HK-2 (cell line): ENCODE measurements around the gene GALNT7.

Experiments used
- DNase-seq: peaks from one replicate; pipeline ENCODE4 v3.0.0-alpha.2; 2018; ENCODE audit not compliant: unreplicated experiment

GALNT7 gene

GRCh38 chr4:173236301-173236700 lies 67.7 kb downstream of the GALNT7 start:
- DNase-seq = no peak

- no peak for DNase-seq
Observed at GRCh38 chr4:173237152-173237551, 68.5 kb downstream of the GALNT7 start.

- no peak for DNase-seq
Observed at GRCh38 chr4:173237762-173238161, 69.2 kb downstream of the GALNT7 start.

- no peak for DNase-seq
Observed at GRCh38 chr4:173240696-173241095, 72.1 kb downstream of the GALNT7 start.

GRCh38 chr4:173242466-173243250 lies 74.0 kb downstream of the GALNT7 start:
- peak; percentile 44 for DNase-seq

- no peak for DNase-seq
Observed at GRCh38 chr4:173243321-173243720, 74.7 kb downstream of the GALNT7 start.

GRCh38 chr4:173243917-173244658 lies 75.5 kb downstream of the GALNT7 start:
- DNase-seq = no peak

- DNase-seq = no peak
Observed at GRCh38 chr4:173245952-173246351, 77.3 kb downstream of the GALNT7 start.

GRCh38 chr4:173246719-173247118 lies 78.1 kb downstream of the GALNT7 start:
- no peak for DNase-seq

GRCh38 chr4:173247321-173247720 lies 78.7 kb downstream of the GALNT7 start:
- no peak for DNase-seq

GRCh38 chr4:173248690-173249089 lies 80.1 kb downstream of the GALNT7 start:
- DNase-seq = no peak

- peak; percentile 74 for DNase-seq
Observed at GRCh38 chr4:173252024-173252935, 83.7 kb downstream of the GALNT7 start.

- no peak for DNase-seq
Observed at GRCh38 chr4:173253561-173253960, 85.0 kb downstream of the GALNT7 start.

- no peak for DNase-seq
Observed at GRCh38 chr4:173254646-173255045, 86.0 kb downstream of the GALNT7 start.

- no peak for DNase-seq
Observed at GRCh38 chr4:173256825-173257224, 88.2 kb downstream of the GALNT7 start.

- DNase-seq = peak; percentile 27
Observed at GRCh38 chr4:173257732-173258717, 89.4 kb downstream of the GALNT7 start.

GRCh38 chr4:173258866-173259265 lies 90.3 kb downstream of the GALNT7 start:
- DNase-seq = no peak

GRCh38 chr4:173259310-173259709 lies 90.7 kb downstream of the GALNT7 start:
- no peak for DNase-seq

- DNase-seq = no peak
Observed at GRCh38 chr4:173261052-173261451, 92.4 kb downstream of the GALNT7 start.

GRCh38 chr4:173262375-173262774 lies 93.8 kb downstream of the GALNT7 start:
- no peak for DNase-seq

GRCh38 chr4:173264245-173264644 lies 95.6 kb downstream of the GALNT7 start:
- DNase-seq = no peak
